HG03565 (cell line): ENCODE data around the gene TK2.
"Not testable (repeated sequence)": the region's sequence is repeated elsewhere in the genome, so short reads cannot be mapped to it uniquely, and the experiment has no call there.

ENCODE experiments used
- ATAC-seq: cut with Tn5 transposase; IDR thresholded peaks from one replicate; pipeline ENCODE4 v1.9.1; 2021; ENCODE audit warnings: mild to moderate bottlenecking, moderate library complexity; ENCODE audit not compliant: unreplicated experiment

Gene TK2

GRCh38 chr16:66521252-66521713 is 28.6 kb downstream of the TK2 start:
- no peak for ATAC-seq

- ATAC-seq = no peak
Measured at GRCh38 chr16:66520406-66521170, 29.3 kb downstream of the TK2 start.

GRCh38 chr16:66519482-66520373 is 30.2 kb downstream of the TK2 start:
- no peak for ATAC-seq

- ATAC-seq = no peak
Measured at GRCh38 chr16:66517586-66518263, 32.2 kb downstream of the TK2 start.

GRCh38 chr16:66516808-66517585 is 32.9 kb downstream of the TK2 start:
- peak; percentile 95 for ATAC-seq

GRCh38 chr16:66516509-66516807 is 33.5 kb downstream of the TK2 start:
- ATAC-seq = no peak

- ATAC-seq = peak; percentile 2
Measured at GRCh38 chr16:66515596-66516508, 34.1 kb downstream of the TK2 start.

- not testable (repeated sequence) for ATAC-seq
Measured at GRCh38 chr16:66514980-66515595, 34.8 kb downstream of the TK2 start.

- ATAC-seq = not testable (repeated sequence)
Measured at GRCh38 chr16:66514391-66514790, 35.5 kb downstream of the TK2 start.

GRCh38 chr16:66513111-66513723 is 36.7 kb downstream of the TK2 start:
- ATAC-seq = no peak

- ATAC-seq = no peak
Measured at GRCh38 chr16:66512272-66513110, 37.4 kb downstream of the TK2 start.

- no peak for ATAC-seq
Measured at GRCh38 chr16:66511602-66512271, 38.2 kb downstream of the TK2 start.

- ATAC-seq = no peak
Measured at GRCh38 chr16:66510711-66511601, 39.0 kb downstream of the TK2 start.

GRCh38 chr16:66510298-66510697 is 39.6 kb downstream of the TK2 start:
- ATAC-seq = no peak

GRCh38 chr16:66509576-66509975 is 40.3 kb downstream of the TK2 start:
- ATAC-seq = no peak

- ATAC-seq = no peak
Measured at GRCh38 chr16:66508914-66509496, 40.9 kb downstream of the TK2 start.
